Measurements from ENCODE around the gene ANKRD9.

- TF ChIP-seq, protein P1, sequence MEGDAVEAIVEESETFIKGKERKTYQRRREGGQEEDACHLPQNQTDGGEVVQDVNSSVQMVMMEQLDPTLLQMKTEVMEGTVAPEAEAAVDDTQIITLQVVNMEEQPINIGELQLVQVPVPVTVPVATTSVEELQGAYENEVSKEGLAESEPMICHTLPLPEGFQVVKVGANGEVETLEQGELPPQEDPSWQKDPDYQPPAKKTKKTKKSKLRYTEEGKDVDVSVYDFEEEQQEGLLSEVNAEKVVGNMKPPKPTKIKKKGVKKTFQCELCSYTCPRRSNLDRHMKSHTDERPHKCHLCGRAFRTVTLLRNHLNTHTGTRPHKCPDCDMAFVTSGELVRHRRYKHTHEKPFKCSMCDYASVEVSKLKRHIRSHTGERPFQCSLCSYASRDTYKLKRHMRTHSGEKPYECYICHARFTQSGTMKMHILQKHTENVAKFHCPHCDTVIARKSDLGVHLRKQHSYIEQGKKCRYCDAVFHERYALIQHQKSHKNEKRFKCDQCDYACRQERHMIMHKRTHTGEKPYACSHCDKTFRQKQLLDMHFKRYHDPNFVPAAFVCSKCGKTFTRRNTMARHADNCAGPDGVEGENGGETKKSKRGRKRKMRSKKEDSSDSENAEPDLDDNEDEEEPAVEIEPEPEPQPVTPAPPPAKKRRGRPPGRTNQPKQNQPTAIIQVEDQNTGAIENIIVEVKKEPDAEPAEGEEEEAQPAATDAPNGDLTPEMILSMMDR (IDR thresholded peaks at IDR 0.05; ENCODE audit: poor library complexity, severe bottlenecking) = no peak
- TF ChIP-seq EP300 (conservative IDR thresholded peaks at IDR 0.05; ENCODE audit: poor library complexity, severe bottlenecking) (no peak), EZH2 (IDR thresholded peaks at IDR 0.05; ENCODE audit: borderline replicate concordance, insufficient read depth, low read length, poor library complexity, severe bottlenecking) (no peak), POLR2AphosphoS5 (IDR thresholded peaks at IDR 0.05) (no peak), TAF1 (IDR thresholded peaks at IDR 0.05; ENCODE audit: low read depth) (no peak)
Measured at GRCh38 chr14:102548616-102549240, 39.2 kb upstream of the ANKRD9 start.

All from neural cell (in vitro differentiated cells).